IMR-90 (cell line): ENCODE results near the gene OPCML. TPM values are rescaled to one million over a fixed set of nuclear protein-coding genes. Genes with fewer than 3 reads are reported as not detected.

Experiments used
- ATAC-seq: fragments of 200-7000 bp; cut with Tn5 transposase; 2 replicates; pipeline ENCODE4 v1.9.1; 2020; ENCODE audit warnings: low read depth, mild to moderate bottlenecking, moderate library complexity
- BruUV-seq: library from RNA; stranded (reverse); fragments of 400-500 nt; replicated peaks from 2 replicates; lab custom pipeline; 2021; lab: Mats Ljungman, UMichigan
- CTCF ChIA-PET: fragments of 300-600 bp; formaldehyde crosslinking; extraction: SDS; loops from one replicate; lab custom pipeline; 2021; ENCODE audit warnings: antibody characterized with exemption; lab: Yijun Ruan, JAX
- POLR2A ChIA-PET: fragments of 300-600 bp; sonication (Branson Sonifier 250); formaldehyde crosslinking; loops from one replicate; lab custom pipeline; 2022; ENCODE audit warnings: antibody characterized with exemption; ENCODE audit not compliant: unreplicated experiment; lab: Charles Lee
- DNase-seq: peaks from one replicate; pipeline ENCODE4 v3.0.0; 2013
- H2AFZ ChIP-seq: replicated peaks from 2 replicates; pipeline ENCODE3; 2013; ENCODE audit warnings: low read length, mild to moderate bottlenecking; ENCODE audit not compliant: poor library complexity
- H2AK5ac ChIP-seq: 2 replicates; pipeline ENCODE4 v1.6.1; 2013; ENCODE audit warnings: low read depth, low read length, inconsistent platforms
- H2AK9ac ChIP-seq: replicated peaks from 2 replicates; pipeline ENCODE3; 2013; ENCODE audit warnings: mild to moderate bottlenecking, low read depth, low read length, moderate library complexity; ENCODE audit not compliant: poor library complexity
- H2BK120ac ChIP-seq: 2 replicates; pipeline ENCODE4 v1.6.1; 2013; ENCODE audit warnings: low read depth, low read length, inconsistent platforms
- H2BK15ac ChIP-seq: 3 replicates; pipeline ENCODE4 v1.6.1; 2013; ENCODE audit warnings: low read depth, low read length, inconsistent platforms
- H2BK20ac ChIP-seq: 2 replicates; pipeline ENCODE4 v1.6.1; 2013; ENCODE audit warnings: low read depth, mild to moderate bottlenecking, inconsistent platforms, low read length, moderate library complexity
- H2BK5ac ChIP-seq: 2 replicates; pipeline ENCODE4 v1.6.1; 2013; ENCODE audit warnings: mild to moderate bottlenecking, low read depth, low read length, inconsistent platforms; ENCODE audit not compliant: poor library complexity, severe bottlenecking
- H3K14ac ChIP-seq: replicated peaks from 2 replicates; pipeline ENCODE4 v1.6.1; 2013; ENCODE audit warnings: low read depth, low read length, inconsistent platforms
- H3K18ac ChIP-seq: 2 replicates; pipeline ENCODE4 v1.6.1; 2013; ENCODE audit warnings: low read depth, low read length, control low read depth
- H3K23ac ChIP-seq: 2 replicates; pipeline ENCODE4 v1.6.1; 2013; ENCODE audit warnings: low read depth, low read length, inconsistent platforms
- H3K27ac ChIP-seq: 2 replicates; pipeline ENCODE4 v1.5.1; 2013; ENCODE audit warnings: mild to moderate bottlenecking, control low read depth, low read length; ENCODE audit not compliant: insufficient read depth
- H3K27me3 ChIP-seq: 2 replicates; pipeline ENCODE4 v1.6.1; 2013; ENCODE audit warnings: low read length; ENCODE audit not compliant: control insufficient read depth, insufficient read depth
- H3K36me3 ChIP-seq: 2 replicates; pipeline ENCODE4 v1.6.1; 2013; ENCODE audit warnings: low read length, mixed read lengths; ENCODE audit not compliant: control insufficient read depth, insufficient read depth
- H3K4ac ChIP-seq: 2 replicates; pipeline ENCODE4 v1.6.1; 2013; ENCODE audit warnings: low read depth, low read length, inconsistent platforms
- H3K4me1 ChIP-seq: 2 replicates; pipeline ENCODE4 v1.6.1; 2013; ENCODE audit warnings: low read length, mixed read lengths; ENCODE audit not compliant: control insufficient read depth, insufficient read depth
- H3K4me2 ChIP-seq: 2 replicates; pipeline ENCODE4 v1.6.1; 2013; ENCODE audit warnings: low read depth, mild to moderate bottlenecking, control low read depth, low read length, moderate library complexity
- H3K4me3 ChIP-seq: 2 replicates; pipeline ENCODE4 v1.5.1; 2013; ENCODE audit warnings: low read depth, mild to moderate bottlenecking, control low read depth, low read length, moderate library complexity; ENCODE audit not compliant: insufficient read depth
- H3K56ac ChIP-seq: 2 replicates; pipeline ENCODE4 v1.6.1; 2013; ENCODE audit warnings: low read length, inconsistent platforms; ENCODE audit not compliant: insufficient read depth; ENCODE audit errors: extremely low read depth
- H3K79me1 ChIP-seq, 2 experiments: 2 replicates each; pipeline ENCODE4 v1.6.1; 2013; ENCODE audit warnings: low read length in 2 of 2, inconsistent platforms in 1 of 2, low read depth in 1 of 2
- H3K9ac ChIP-seq: 2 replicates; pipeline ENCODE4 v1.6.1; 2013; ENCODE audit warnings: low read depth, low read length, control low read depth
- H3K9me1 ChIP-seq: 2 replicates; pipeline ENCODE4 v1.6.1; 2013; ENCODE audit warnings: low read length, inconsistent platforms; ENCODE audit not compliant: insufficient read depth
- H3K9me3 ChIP-seq: 2 replicates; pipeline ENCODE4 v1.6.1; 2013; ENCODE audit warnings: low read length; ENCODE audit not compliant: control insufficient read depth, insufficient read depth
- H4K20me1 ChIP-seq: 2 replicates; pipeline ENCODE4 v1.6.1; 2013; ENCODE audit warnings: low read length, inconsistent platforms; ENCODE audit not compliant: insufficient read depth
- H4K5ac ChIP-seq: 2 replicates; pipeline ENCODE4 v1.6.1; 2013; ENCODE audit warnings: mild to moderate bottlenecking, low read depth, low read length, control low read depth
- H4K8ac ChIP-seq, 2 experiments: 2 replicates each; pipeline ENCODE4 v1.6.1; 2013; ENCODE audit warnings: low read depth in 2 of 2, low read length in 2 of 2, control low read depth in 1 of 2, inconsistent platforms in 1 of 2
- H4K91ac ChIP-seq: 2 replicates; pipeline ENCODE4 v1.6.1; 2013; ENCODE audit warnings: low read depth, low read length, inconsistent platforms; ENCODE audit not compliant: insufficient read depth
- BHLHE40 ChIP-seq: fragments of 150-350 bp; IDR thresholded peaks from 2 replicates; pipeline ENCODE4 v1.6.1; 2016; ENCODE audit warnings: mild to moderate bottlenecking, low read depth, low read length
- CEBPB ChIP-seq: IDR thresholded peaks from 2 replicates; pipeline ENCODE4 v1.6.1; 2012; ENCODE audit warnings: low read depth, low read length, improper control_type of control experiment
- MAZ ChIP-seq: IDR thresholded peaks from 2 replicates; pipeline ENCODE4 v1.6.1; 2012; ENCODE audit warnings: low read depth, mild to moderate bottlenecking, low read length, improper control_type of control experiment, moderate library complexity, borderline replicate concordance
- NFE2L2 ChIP-seq: fragments of 150-350 bp; IDR thresholded peaks from 2 replicates; pipeline ENCODE4 v1.6.1; 2016; ENCODE audit warnings: low read depth, mild to moderate bottlenecking, low read length
- RAD21 ChIP-seq: IDR thresholded peaks from 2 replicates; pipeline ENCODE4 v1.6.1; 2012; ENCODE audit warnings: low read length, improper control_type of control experiment
- RCOR1 ChIP-seq: IDR thresholded peaks from 2 replicates; pipeline ENCODE4 v1.6.1; 2012; ENCODE audit warnings: mild to moderate bottlenecking, low read length, improper control_type of control experiment; ENCODE audit not compliant: insufficient replicate concordance
- RFX5 ChIP-seq: IDR thresholded peaks from 2 replicates; pipeline ENCODE4 v1.8.0; 2012; ENCODE audit warnings: low read depth, mild to moderate bottlenecking, low read length, moderate library complexity
- SMC3 ChIP-seq: fragments of 150-350 bp; IDR thresholded peaks from 2 replicates; pipeline ENCODE4 v1.6.1; 2016; ENCODE audit warnings: low read depth, mild to moderate bottlenecking, antibody characterized with exemption, low read length, moderate library complexity
- WGBS, 2 experiments: methylation state at CpG; one replicate each; pipeline versions ENCODE4 v1.1.5 to v1.1.7; 2013; ENCODE audit warnings: missing lambda C conversion rate in 2 of 2; ENCODE audit not compliant: insufficient read length in 1 of 2; ENCODE audit errors: extremely low coverage in 2 of 2; 5-methylcytosine and 5-hydroxymethylcytosine counted together
- dilution Hi-C: fragments of 300-500 bp; cut with HindIII; formaldehyde crosslinking; loops from one replicate; pipeline ENCODE4 v1.14.3; 2018; ENCODE audit warnings: low sequenced_read_pairs; ENCODE audit not compliant: unreplicated experiment
- in situ Hi-C: fragments of 300-500 bp; cut with MboI; formaldehyde crosslinking; loops from 3 replicates; pipeline ENCODE4 v1.14.3; 2019; ENCODE audit warnings: low sequenced_read_pairs, inconsistent platforms, mixed read lengths
- intact Hi-C: fragments of 100-400 bp; cut with micrococcal nuclease; formaldehyde crosslinking; loops from 2 replicates; pipeline ENCODE4 v1.10.0; 2022
- polyA plus RNA-seq, 3 experiments: library from polyadenylated mRNA; depleted of rRNA; stranded (reverse); fragments of >200 nt; gene quantifications; 2 replicates each; pipeline ENCODE4 v1.2.3, GENCODE V29; 2012; ENCODE audit warnings: low replicate concordance in 1 of 3
- total RNA-seq: library from RNA; depleted of rRNA; stranded (reverse); fragments of >200 nt; gene quantifications from 2 replicates; pipeline ENCODE4 v1.2.3, GENCODE V29; 2012
- TF ChIP-seq, protein P1 (sequence below): fragments of 150-350 bp; IDR thresholded peaks from 2 replicates; pipeline ENCODE4 v1.6.1; 2016; ENCODE audit warnings: low read depth, mild to moderate bottlenecking, low read length, moderate library complexity, borderline replicate concordance

OPCML gene
- total and polyA plus RNA-seq, 2 of the 4 experiments (the other 2 are of a cell fraction), result under 0.01 to 2.6 TPM

DNA sequence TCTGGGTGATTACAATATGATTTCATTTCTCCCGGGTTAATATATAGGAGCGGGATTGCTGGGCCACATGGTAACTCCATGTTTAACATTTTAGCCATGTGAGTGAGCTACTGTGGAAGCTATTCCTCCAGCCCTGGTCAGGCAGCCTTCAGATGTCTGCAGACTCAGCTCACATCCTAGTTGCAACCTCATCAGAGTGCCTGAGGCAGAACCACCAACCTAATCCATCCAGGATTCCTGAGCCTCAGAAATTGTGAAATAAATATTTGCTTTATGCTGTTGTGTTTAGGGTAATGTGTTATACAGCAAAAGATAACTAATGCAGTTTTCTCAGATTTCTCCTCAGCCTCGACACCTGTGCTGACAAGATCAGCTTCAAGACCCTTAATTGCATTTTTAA is 676.8 kb downstream of the OPCML start:
- in situ Hi-C loops, result no loop called here
- Histone ChIP-seq H3K4me1 (no peaks in the 10 kb centered on the region), H3K18ac (no peak overlapping the region), H3K14ac (no peak overlapping the region), H4K20me1 (no peaks in the 10 kb centered on the region), H3K27ac (no peak overlapping the region), H2BK120ac (no peak overlapping the region), H3K4me3 (no peak overlapping the region), H2AK9ac (no peak overlapping the region), H3K4ac (no peak overlapping the region), H3K56ac (no peak overlapping the region), H3K4me2 (no peak overlapping the region), H2BK15ac (no peak overlapping the region), H3K9me1 (no peaks in the 10 kb centered on the region), H2AFZ (no peak overlapping the region), H2AK5ac (no peak overlapping the region), H4K8ac (no peak overlapping the region), H4K91ac (no peak overlapping the region), H3K36me3 (no peaks in the 10 kb centered on the region), H3K23ac (no peak overlapping the region), H3K9ac (no peak overlapping the region), H4K5ac (no peak overlapping the region), H2BK20ac (no peak overlapping the region), H2BK5ac (no peak overlapping the region), H3K27me3 (no peaks in the 10 kb centered on the region), H3K9me3 (no peaks in the 10 kb centered on the region), H3K79me1 (no peaks in the 10 kb centered on the region)
- POLR2A ChIA-PET, result no interaction called here
- dilution Hi-C loops, result no loop called here
- TF ChIP-seq CEBPB, result no peak
- TF ChIP-seq, protein P1, sequence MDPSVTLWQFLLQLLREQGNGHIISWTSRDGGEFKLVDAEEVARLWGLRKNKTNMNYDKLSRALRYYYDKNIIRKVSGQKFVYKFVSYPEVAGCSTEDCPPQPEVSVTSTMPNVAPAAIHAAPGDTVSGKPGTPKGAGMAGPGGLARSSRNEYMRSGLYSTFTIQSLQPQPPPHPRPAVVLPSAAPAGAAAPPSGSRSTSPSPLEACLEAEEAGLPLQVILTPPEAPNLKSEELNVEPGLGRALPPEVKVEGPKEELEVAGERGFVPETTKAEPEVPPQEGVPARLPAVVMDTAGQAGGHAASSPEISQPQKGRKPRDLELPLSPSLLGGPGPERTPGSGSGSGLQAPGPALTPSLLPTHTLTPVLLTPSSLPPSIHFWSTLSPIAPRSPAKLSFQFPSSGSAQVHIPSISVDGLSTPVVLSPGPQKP, result no peak
- TF ChIP-seq BHLHE40, result no peak
- TF ChIP-seq NFE2L2, result no peak
- TF ChIP-seq RAD21, result no peak
- no peak for TF ChIP-seq MAZ
- TF ChIP-seq SMC3, result no peak
- TF ChIP-seq RCOR1, result no peak
- TF ChIP-seq RFX5, result no peak
- no CpG with 5 or more reads among the region's 3 CpGs for WGBS, 2 experiments
- DNase-seq (no peak), ATAC-seq (no peak)
- CTCF ChIA-PET, result no interaction called here
- intact Hi-C loops, result no loop called here
- BruUV-seq, result no TSS peak
